AG09319 (cell line): ENCODE measurements around the gene CLHC1.
A peak's percentile ranks its signal among the peaks of the same experiment; 100 is the strongest.
"Not testable (repeated sequence)": the region's sequence is repeated elsewhere in the genome, so short reads cannot be mapped to it uniquely, and the experiment has no call there.

Experiments
- DNase-seq: peaks from one replicate; pipeline ENCODE4 v3.0.0-alpha.2; 2010; ENCODE audit warnings: low read depth; ENCODE audit errors: extremely low read depth
- CTCF ChIP-seq: IDR thresholded peaks from 2 replicates; pipeline ENCODE4 v1.5.1; 2011; ENCODE audit warnings: low read depth, mild to moderate bottlenecking, inconsistent platforms, low read length, moderate library complexity

CLHC1 gene

GRCh38 chr2:55204536-55204935, 27.6 kb downstream of the CLHC1 start:
- no peak for TF ChIP-seq CTCF
- DNase-seq, result no peak

- no peak for TF ChIP-seq CTCF
- no peak for DNase-seq
Observed at GRCh38 chr2:55200416-55200815, 31.7 kb downstream of the CLHC1 start.

- DNase-seq, result no peak
- no peak for TF ChIP-seq CTCF
Observed at GRCh38 chr2:55196526-55196925, 35.6 kb downstream of the CLHC1 start.

- not testable (repeated sequence) for DNase-seq
Observed at GRCh38 chr2:55191888-55192287, 40.2 kb downstream of the CLHC1 start.

GRCh38 chr2:55186837-55187236, 45.3 kb downstream of the CLHC1 start:
- DNase-seq, result not testable (repeated sequence)

- DNase-seq, result no peak
- TF ChIP-seq CTCF, result no peak
Observed at GRCh38 chr2:55180374-55180773, 51.7 kb downstream of the CLHC1 start.

GRCh38 chr2:55176094-55176415, 56.0 kb downstream of the CLHC1 start:
- DNase-seq, result no peak
- TF ChIP-seq CTCF, result no peak

- DNase-seq, result no peak
- TF ChIP-seq CTCF, result peak; percentile 60
Observed at GRCh38 chr2:55175254-55176093, 56.6 kb downstream of the CLHC1 start.
